Hematopoietic multipotent progenitor cell treated with erythropoietin and hydrocortisone succinate and interleukin-3 and kit ligand, for 17 days (in vitro differentiated cells): ENCODE results near the gene WDTC1.

Experiments
- DNase-seq: peaks from one replicate; pipeline ENCODE4 v3.0.0-alpha.2; 2015; ENCODE audit warnings: low spot score

WDTC1 gene

GRCh38 chr1:27356619-27357280, 122.3 kb downstream of the WDTC1 start:
- DNase-seq: peak; percentile 64

- peak; percentile 78 for DNase-seq
These were observed 123.0 kb downstream of the WDTC1 start for GRCh38 chr1:27357281-27358037.
